HepG2 (cell line): ENCODE measurements around the gene LRTM2. TPM values are rescaled to one million over a fixed set of nuclear protein-coding genes. Genes with fewer than 3 reads are reported as not detected.

Source experiments
- CBFB ChIP-seq: sonication (generic); formaldehyde crosslinking; IDR thresholded peaks from 2 replicates; pipeline ENCODE4 v1.4.0; 2020; ENCODE audit warnings: missing genetic modification reagents
- FIP1L1 ChIP-seq: fragments of 200-400 bp; formaldehyde crosslinking; IDR thresholded peaks from 2 replicates; pipeline ENCODE4 v1.6.1; 2018; ENCODE audit warnings: low read depth, mild to moderate bottlenecking, low read length, moderate library complexity, borderline replicate concordance; ENCODE audit not compliant: insufficient read depth
- FOXO4 ChIP-seq: sonication (generic); formaldehyde crosslinking; conservative IDR thresholded peaks from 2 replicates; pipeline ENCODE4 v1.8.1; 2023; ENCODE audit warnings: missing genetic modification reagents
- GFI1 ChIP-seq: sonication (generic); formaldehyde crosslinking; IDR thresholded peaks from 2 replicates; pipeline ENCODE4 v1.5.0; 2020; ENCODE audit warnings: missing genetic modification reagents, mild to moderate bottlenecking, borderline replicate concordance
- GMEB1 ChIP-seq: sonication (generic); formaldehyde crosslinking; IDR thresholded peaks from 2 replicates; pipeline ENCODE4 v1.5.1; 2020; ENCODE audit warnings: missing genetic modification reagents, mild to moderate bottlenecking, borderline replicate concordance
- IRF1 ChIP-seq: sonication (generic); formaldehyde crosslinking; IDR thresholded peaks from 2 replicates; pipeline ENCODE4 v1.4.0; 2020; ENCODE audit warnings: low read depth, mild to moderate bottlenecking, missing genetic modification reagents
- KDM4B ChIP-seq: sonication (generic); formaldehyde crosslinking; IDR thresholded peaks from 2 replicates; pipeline ENCODE4 v1.4.0; 2020; ENCODE audit warnings: missing genetic modification reagents
- RFXANK ChIP-seq: IDR thresholded peaks from 2 replicates; pipeline ENCODE4 v1.6.1; 2016
- RNF2 ChIP-seq: fragments of 450-650 bp; conservative IDR thresholded peaks from 2 replicates; pipeline ENCODE4 v1.6.1; 2016; ENCODE audit warnings: low read depth
- SOX6 ChIP-seq, 2 experiments: fragments of 450-650 bp in 1 of 2; sonication (generic) in 1 of 2; formaldehyde crosslinking in 1 of 2; IDR thresholded peaks; 2 replicates each; pipeline versions ENCODE4 v1.4.0 to v1.6.1; 2017 to 2020; ENCODE audit warnings: antibody characterized with exemption in 1 of 2, mild to moderate bottlenecking in 1 of 2, missing genetic modification reagents in 1 of 2
- TARDBP ChIP-seq: sonication (generic); formaldehyde crosslinking; IDR thresholded peaks from 2 replicates; pipeline ENCODE4 v1.8.0; 2022; ENCODE audit warnings: mild to moderate bottlenecking, missing genetic modification reagents
- TP53 ChIP-seq: sonication (generic); formaldehyde crosslinking; conservative IDR thresholded peaks from 2 replicates; pipeline ENCODE4 v1.4.0; 2020; ENCODE audit warnings: missing genetic modification reagents
- ZBTB26 ChIP-seq: IDR thresholded peaks from 2 replicates; pipeline ENCODE4 v1.6.1; 2016; ENCODE audit warnings: missing compliant biosample characterization, missing genetic modification reagents, borderline replicate concordance
- ZNF121 ChIP-seq: sonication (generic); formaldehyde crosslinking; IDR thresholded peaks from 2 replicates; pipeline ENCODE4 v1.5.0; 2020; ENCODE audit warnings: mild to moderate bottlenecking, missing genetic modification reagents
- ZNF225 ChIP-seq: sonication (generic); formaldehyde crosslinking; IDR thresholded peaks from 2 replicates; pipeline ENCODE4 v1.4.0; 2020; ENCODE audit warnings: mild to moderate bottlenecking, missing genetic modification reagents
- ZNF282 ChIP-seq: fragments of 450-650 bp; IDR thresholded peaks from 2 replicates; pipeline ENCODE4 v1.6.1; 2018; ENCODE audit not compliant: partially characterized antibody
- ZNF331 ChIP-seq: sonication (generic); formaldehyde crosslinking; IDR thresholded peaks from 2 replicates; pipeline ENCODE4 v1.4.0; 2020; ENCODE audit warnings: missing genetic modification reagents
- ZNF513 ChIP-seq: sonication (generic); formaldehyde crosslinking; conservative IDR thresholded peaks from 2 replicates; pipeline ENCODE4 v1.5.0; 2020; ENCODE audit warnings: missing genetic modification reagents
- ZNF546 ChIP-seq: sonication (generic); formaldehyde crosslinking; conservative IDR thresholded peaks from 2 replicates; pipeline ENCODE4 v1.8.1; 2023; ENCODE audit warnings: mild to moderate bottlenecking, missing genetic modification reagents
- ZNF605 ChIP-seq: sonication (generic); formaldehyde crosslinking; IDR thresholded peaks from 2 replicates; pipeline ENCODE4 v1.8.0; 2022; ENCODE audit warnings: mild to moderate bottlenecking, missing genetic modification reagents
- ZNF766 ChIP-seq: sonication (generic); formaldehyde crosslinking; IDR thresholded peaks from 2 replicates; pipeline ENCODE4 v1.5.0; 2020; ENCODE audit warnings: missing genetic modification reagents, borderline replicate concordance
- ZSCAN20 ChIP-seq: sonication (generic); formaldehyde crosslinking; IDR thresholded peaks from 2 replicates; pipeline ENCODE4 v1.4.0; 2020; ENCODE audit warnings: missing genetic modification reagents, mild to moderate bottlenecking, borderline replicate concordance
- ZZZ3 ChIP-seq: sonication (generic); formaldehyde crosslinking; IDR thresholded peaks from 2 replicates; pipeline ENCODE4 v1.4.0; 2020; ENCODE audit warnings: missing genetic modification reagents, mild to moderate bottlenecking, borderline replicate concordance
- polyA plus RNA-seq, 8 experiments: library from polyadenylated mRNA; depleted of rRNA in 3 of 8; stranded (reverse) in 7 of 8; unstranded in 1 of 8; fragments of >200 nt; fragmentation: Illumina TruSeq in 4 of 8; extraction: Trizol in 4 of 8; gene quantifications; 2 replicates each; pipeline versions ENCODE4 v1.2.1 to v1.2.3, GENCODE V29; 2011 to 2016; ENCODE audit warnings: low read depth in 4 of 8, missing spikeins in 1 of 8, mixed read lengths in 1 of 8; ENCODE audit not compliant: insufficient read depth in 1 of 8
- total RNA-seq, 5 experiments: library from RNA; depleted of rRNA; stranded (reverse); fragments of >200 nt; fragmentation: Illumina TruSeq; extraction: Trizol; gene quantifications; 2 replicates each; pipeline ENCODE4 v1.2.3, GENCODE V29; 2016; ENCODE audit warnings: low read depth in 1 of 5

Gene LRTM2
- total and polyA plus RNA-seq, 2 of the 13 experiments (the other 11 are each of a cell fraction or from before 2014, with no cell fraction given), result 0.09 TPM; not detected in 1

GRCh38 chr12:1815814-1816729 is 4.3 kb upstream of the LRTM2 start (continued):
- no peak for TF ChIP-seq KDM4B (CRISPR knock-in tag)
- no peak for TF ChIP-seq RNF2
- TF ChIP-seq GMEB1, result no peak
- no peak for TF ChIP-seq ZNF225 (CRISPR knock-in tag)
- TF ChIP-seq ZNF766 (CRISPR knock-in tag), result no peak
- peak; percentile 91 for TF ChIP-seq GFI1 (CRISPR knock-in tag)
- TF ChIP-seq ZNF282, result no peak
- TF ChIP-seq ZNF546, result no peak
- 0 out of 2 replicates have a peak, but pooled peaks have one; percentile 50 for TF ChIP-seq TARDBP (CRISPR knock-in tag)
- TF ChIP-seq TP53, result no peak
- no peak for TF ChIP-seq ZNF605 (CRISPR knock-in tag)
- TF ChIP-seq ZSCAN20 (CRISPR knock-in tag), result no peak
- TF ChIP-seq ZBTB26, result no peak
- TF ChIP-seq SOX6 (IDR thresholded peaks at IDR 0.05), result no peak
- TF ChIP-seq SOX6 (CRISPR knock-in tag; IDR thresholded peaks at IDR 0.05), result peak; percentile 55
- no peak for TF ChIP-seq FOXO4 (CRISPR knock-in tag)
- TF ChIP-seq FIP1L1, result no peak
- no peak for TF ChIP-seq ZNF121 (CRISPR knock-in tag)
- 0 out of 2 replicates have a peak, but pooled peaks have one; percentile 38 for TF ChIP-seq ZZZ3 (CRISPR knock-in tag)
- no peak for TF ChIP-seq IRF1 (CRISPR knock-in tag)
- no peak for TF ChIP-seq ZNF513 (CRISPR knock-in tag)
- TF ChIP-seq ZNF331, result no peak
- no peak for TF ChIP-seq CBFB (CRISPR knock-in tag)
- no peak for TF ChIP-seq RFXANK (CRISPR knock-in tag)
